H1 (cell line): ENCODE results near the gene CAMK1G. TPM values are rescaled to one million over a fixed set of nuclear protein-coding genes. Genes with fewer than 3 reads are reported as not detected.

Experiments
- CTCF ChIA-PET: fragments of 300-600 bp; sonication (Branson Sonifier 250); formaldehyde crosslinking; loops from one replicate; lab custom pipeline; 2021; ENCODE audit not compliant: partially characterized antibody; lab: Charles Lee
- POLR2A ChIA-PET: fragments of 300-600 bp; sonication (Branson Sonifier 250); formaldehyde crosslinking; loops from one replicate; lab custom pipeline; 2021; ENCODE audit warnings: inconsistent platforms; ENCODE audit not compliant: partially characterized antibody; lab: Charles Lee
- DNase-seq, 2 experiments: peaks; one replicate each; pipeline versions ENCODE4 v3.0.0 to v3.0.0-alpha.2; 2010 to 2022; ENCODE audit warnings: low spot score in 2 of 2, low read depth in 1 of 2, mixed read lengths in 1 of 2
- FAIRE-seq: peaks from 2 replicates; lab custom pipeline; 2011; peaks lifted over from hg19 to GRCh38; lab: Jason Lieb, UNC
- H2AFZ ChIP-seq: 2 replicates; pipeline ENCODE4 v1.8.1; 2012; ENCODE audit warnings: low read length, inconsistent platforms
- H2AK5ac ChIP-seq: 2 replicates; pipeline ENCODE4 v1.6.1; 2013; ENCODE audit warnings: low read depth, low read length
- H2BK120ac ChIP-seq: replicated peaks from 2 replicates; pipeline ENCODE3; 2013; ENCODE audit warnings: low read depth, low read length, inconsistent platforms
- H2BK12ac ChIP-seq: 2 replicates; pipeline ENCODE4 v1.6.1; 2013; ENCODE audit warnings: low read depth, low read length
- H2BK15ac ChIP-seq: 2 replicates; pipeline ENCODE4 v1.6.1; 2013; ENCODE audit warnings: low read length
- H2BK20ac ChIP-seq: 2 replicates; pipeline ENCODE4 v1.6.1; 2013; ENCODE audit warnings: low read length
- H2BK5ac ChIP-seq: 2 replicates; pipeline ENCODE4 v1.6.1; 2013; ENCODE audit warnings: low read depth, low read length
- H3K14ac ChIP-seq: 2 replicates; pipeline ENCODE4 v1.6.1; 2013; ENCODE audit warnings: inconsistent platforms; ENCODE audit not compliant: insufficient read length
- H3K18ac ChIP-seq: 2 replicates; pipeline ENCODE4 v1.6.1; 2013; ENCODE audit warnings: low read length; ENCODE audit errors: extremely low read depth
- H3K23ac ChIP-seq: 2 replicates; pipeline ENCODE4 v1.6.1; 2013; ENCODE audit warnings: inconsistent platforms; ENCODE audit not compliant: insufficient read length
- H3K23me2 ChIP-seq: 2 replicates; pipeline ENCODE4 v1.6.1; 2013; ENCODE audit warnings: low read depth, low read length
- H3K27ac ChIP-seq: 2 replicates; pipeline ENCODE4 v1.6.1; 2011; ENCODE audit warnings: low read depth, low read length, inconsistent platforms
- H3K27me3 ChIP-seq, 4 experiments: replicated peaks in 1 of 4; 1 replicate in 1 of 4; 2 replicates in 3 of 4; pipeline versions ENCODE4 v1.6.1 to v1.8.1; 2011 to 2013; ENCODE audit warnings: low read length in 3 of 4, mild to moderate bottlenecking in 3 of 4, inconsistent platforms in 2 of 4, mixed read lengths in 2 of 4, moderate library complexity in 1 of 4; ENCODE audit not compliant: control insufficient read depth in 3 of 4, insufficient read depth in 3 of 4; ENCODE audit errors: extremely low read depth in 1 of 4
- H3K36me3 ChIP-seq, 4 experiments: 2 replicates each; pipeline versions ENCODE4 v1.6.1 to v1.8.1; 2011 to 2013; ENCODE audit warnings: mild to moderate bottlenecking in 4 of 4, low read length in 3 of 4, moderate library complexity in 2 of 4, control low read depth in 1 of 4, inconsistent platforms in 1 of 4; ENCODE audit not compliant: insufficient read depth in 4 of 4, control insufficient read depth in 2 of 4
- H3K4ac ChIP-seq: replicated peaks from 2 replicates; pipeline ENCODE3; 2013; ENCODE audit warnings: low read length, low read depth, mixed read lengths, inconsistent platforms; ENCODE audit not compliant: insufficient read length
- H3K4me1 ChIP-seq, 4 experiments: replicated peaks in 1 of 4; 1 replicate in 1 of 4; 2 replicates in 3 of 4; pipeline versions ENCODE4 v1.6.1 to v1.8.1; 2011 to 2013; ENCODE audit warnings: low read length in 3 of 4, inconsistent platforms in 2 of 4, mixed read lengths in 1 of 4; ENCODE audit not compliant: insufficient read depth in 4 of 4, control insufficient read depth in 3 of 4
- H3K4me2 ChIP-seq, 2 experiments: 2 replicates each; pipeline versions ENCODE4 v1.6.1 to v1.8.1; 2011 to 2013; ENCODE audit warnings: low read depth in 2 of 2, low read length in 2 of 2, control low read depth in 1 of 2, inconsistent platforms in 1 of 2, mild to moderate bottlenecking in 1 of 2; ENCODE audit not compliant: insufficient read depth in 1 of 2
- H3K4me3 ChIP-seq, 4 experiments: fragments of 200-600, 300-600 bp in 1 of 4; sonication (generic), shearing (Covaris generic), sonication (Bioruptor Twin) in 1 of 4; 2 replicates each; pipeline versions ENCODE4 v1.5.1 to v1.8.1; 2011 to 2016; ENCODE audit warnings: low read length in 4 of 4, low read depth in 3 of 4, control low read depth in 2 of 4, inconsistent platforms in 2 of 4, mild to moderate bottlenecking in 2 of 4, mixed read lengths in 1 of 4, moderate library complexity in 1 of 4; ENCODE audit not compliant: insufficient read depth in 2 of 4; ENCODE audit errors: extremely low read depth in 1 of 4
- H3K56ac ChIP-seq: replicated peaks from 2 replicates; pipeline ENCODE3; 2013; ENCODE audit warnings: low read depth, mild to moderate bottlenecking, mixed read lengths, low read length, inconsistent platforms; ENCODE audit not compliant: insufficient read length
- H3K79me1 ChIP-seq: 2 replicates; pipeline ENCODE4 v1.6.1; 2013; ENCODE audit warnings: low read depth, low read length, control low read depth
- H3K79me2 ChIP-seq, 2 experiments: 2 replicates each; pipeline versions ENCODE4 v1.6.1 to v1.8.1; 2012 to 2013; ENCODE audit warnings: low read length in 2 of 2, mild to moderate bottlenecking in 2 of 2, inconsistent platforms in 1 of 2; ENCODE audit not compliant: insufficient read depth in 2 of 2, control insufficient read depth in 1 of 2
- H3K9ac ChIP-seq, 4 experiments: replicated peaks in 1 of 4; 1 replicate in 1 of 4; 2 replicates in 3 of 4; pipeline versions ENCODE4 v1.6.1 to v1.8.1; 2011 to 2013; ENCODE audit warnings: low read depth in 3 of 4, low read length in 3 of 4, control low read depth in 2 of 4, mild to moderate bottlenecking in 2 of 4, moderate library complexity in 2 of 4, inconsistent platforms in 1 of 4; ENCODE audit errors: extremely low read depth in 1 of 4
- H3K9me3 ChIP-seq, 2 experiments: 2 replicates each; pipeline versions ENCODE4 v1.6.1 to v1.8.1; 2012 to 2013; ENCODE audit warnings: mild to moderate bottlenecking in 2 of 2, moderate library complexity in 2 of 2, control low read depth in 1 of 2, inconsistent platforms in 1 of 2, low read depth in 1 of 2, low read length in 1 of 2, mixed read lengths in 1 of 2; ENCODE audit not compliant: insufficient read depth in 2 of 2
- H4K20me1 ChIP-seq, 2 experiments: replicated peaks in 1 of 2; 2 replicates each; pipeline versions ENCODE3 to v1.8.1; 2011 to 2013; ENCODE audit warnings: inconsistent platforms in 2 of 2, low read length in 2 of 2, mild to moderate bottlenecking in 1 of 2; ENCODE audit not compliant: insufficient read depth in 2 of 2, control insufficient read depth in 1 of 2
- H4K5ac ChIP-seq: 2 replicates; pipeline ENCODE4 v1.6.1; 2013; ENCODE audit warnings: low read length, low read depth, mixed read lengths, inconsistent platforms; ENCODE audit not compliant: insufficient read length
- H4K8ac ChIP-seq: 2 replicates; pipeline ENCODE4 v1.8.0; 2013; ENCODE audit warnings: mild to moderate bottlenecking, moderate library complexity, low read length, inconsistent platforms; ENCODE audit not compliant: insufficient read depth; ENCODE audit errors: extremely low read depth
- H4K91ac ChIP-seq: replicated peaks from 2 replicates; pipeline ENCODE3; 2013; ENCODE audit warnings: low read length, mixed read lengths, inconsistent platforms; ENCODE audit not compliant: insufficient read length
- ASH2L ChIP-seq: fragments of 200-600, 300-600 bp; sonication (generic); IDR thresholded peaks from one replicate; pipeline ENCODE4 v1.7.1; 2017; ENCODE audit warnings: low read length
- CBX5 ChIP-seq: fragments of 300-800, 300-1000 bp; sonication (generic); IDR thresholded peaks from 2 replicates; pipeline ENCODE4 v1.7.1; 2016; ENCODE audit warnings: antibody characterized with exemption, low read length, low read depth
- CREB1 ChIP-seq: IDR thresholded peaks from 2 replicates; pipeline ENCODE4 v1.6.1; 2012; ENCODE audit warnings: inconsistent platforms
- E2F6 ChIP-seq: IDR thresholded peaks from 2 replicates; pipeline ENCODE4 v1.6.1; 2012; ENCODE audit warnings: inconsistent platforms
- EZH2 ChIP-seq: fragments of 200-600 bp; sonication (generic); IDR thresholded peaks from 2 replicates; pipeline ENCODE4 v1.7.1; 2012; ENCODE audit warnings: low read depth, mild to moderate bottlenecking, moderate library complexity, low read length, inconsistent platforms; ENCODE audit not compliant: severe bottlenecking
- POLR2A ChIP-seq, 2 experiments: IDR thresholded peaks; 1 replicate in 1 of 2; 2 replicates in 1 of 2; pipeline ENCODE4 v1.6.1; 2011; ENCODE audit warnings: low read depth in 2 of 2, low read length in 2 of 2, mild to moderate bottlenecking in 2 of 2; ENCODE audit errors: control extremely low read depth in 1 of 2
- RAD21 ChIP-seq, 2 experiments: IDR thresholded peaks in 1 of 2; conservative IDR thresholded peaks in 1 of 2; 2 replicates each; pipeline ENCODE4 v1.6.1; 2011; ENCODE audit warnings: low read depth in 2 of 2, low read length in 2 of 2, improper control_type of control experiment in 1 of 2, inconsistent platforms in 1 of 2, mild to moderate bottlenecking in 1 of 2, moderate library complexity in 1 of 2
- RBBP5 ChIP-seq: IDR thresholded peaks from 2 replicates; pipeline ENCODE4 v1.7.1; 2012; ENCODE audit warnings: low read depth, mild to moderate bottlenecking, inconsistent platforms, low read length, moderate library complexity, borderline replicate concordance
- RNF2 ChIP-seq: fragments of 200-900, 300-1000 bp; sonication (generic); IDR thresholded peaks from 2 replicates; pipeline ENCODE4 v1.7.1; 2016; ENCODE audit warnings: borderline replicate concordance, low read depth, mild to moderate bottlenecking, antibody characterized with exemption, low read length; ENCODE audit not compliant: poor library complexity, severe bottlenecking; ENCODE audit errors: missing control alignments
- YY1 ChIP-seq: IDR thresholded peaks from 2 replicates; pipeline ENCODE4 v1.6.1; 2011; ENCODE audit warnings: low read depth, mild to moderate bottlenecking, low read length
- WGBS, 2 experiments: shearing (Covaris generic) in 1 of 2; methylation state at CpG; one replicate each; pipeline versions ENCODE4 v1.1.6 to v1.1.7; 2013 to 2015; ENCODE audit warnings: low lambda C conversion rate in 2 of 2, mixed read lengths in 2 of 2, inconsistent platforms in 1 of 2, low coverage in 1 of 2, missing lambda C conversion rate in 1 of 2; ENCODE audit not compliant: insufficient replicate concordance in 2 of 2, insufficient coverage in 1 of 2, insufficient read length in 1 of 2; ENCODE audit errors: extremely low coverage in 1 of 2, missing lambda C conversion rate in 1 of 2; 5-methylcytosine and 5-hydroxymethylcytosine counted together
- polyA plus RNA-seq, 7 experiments: library from polyadenylated mRNA; depleted of rRNA in 3 of 7; stranded (reverse) in 5 of 7; unstranded in 2 of 7; fragments of >200 nt in 5 of 7; fragments of 200-250 nt in 2 of 7; gene quantifications; 1 replicate in 5 of 7; 2 replicates in 1 of 7; 4 replicates in 1 of 7; pipeline versions ENCODE4 v1.2.1 to v1.2.3, GENCODE V29; 2011 to 2013; ENCODE audit warnings: missing spikeins in 2 of 7, mixed read lengths in 2 of 7
- total RNA-seq: library from RNA; stranded (reverse); fragmentation: NEBNext Ultra II Directional; extraction: Animal tissue kit (Norgen Biotek cat#: 25700); gene quantifications from 2 replicates; pipeline ENCODE4 v1.2.1, GENCODE V29; 2021
- TF ChIP-seq, protein P1 (sequence below): IDR thresholded peaks from 2 replicates; pipeline ENCODE4 v1.6.1; 2012; ENCODE audit warnings: inconsistent platforms

Gene CAMK1G
- total and polyA plus RNA-seq, 2 of the 8 experiments (the other 6 are each of a cell fraction or from before 2014, with no cell fraction given) = 1.00 to 1.0 TPM

DNA sequence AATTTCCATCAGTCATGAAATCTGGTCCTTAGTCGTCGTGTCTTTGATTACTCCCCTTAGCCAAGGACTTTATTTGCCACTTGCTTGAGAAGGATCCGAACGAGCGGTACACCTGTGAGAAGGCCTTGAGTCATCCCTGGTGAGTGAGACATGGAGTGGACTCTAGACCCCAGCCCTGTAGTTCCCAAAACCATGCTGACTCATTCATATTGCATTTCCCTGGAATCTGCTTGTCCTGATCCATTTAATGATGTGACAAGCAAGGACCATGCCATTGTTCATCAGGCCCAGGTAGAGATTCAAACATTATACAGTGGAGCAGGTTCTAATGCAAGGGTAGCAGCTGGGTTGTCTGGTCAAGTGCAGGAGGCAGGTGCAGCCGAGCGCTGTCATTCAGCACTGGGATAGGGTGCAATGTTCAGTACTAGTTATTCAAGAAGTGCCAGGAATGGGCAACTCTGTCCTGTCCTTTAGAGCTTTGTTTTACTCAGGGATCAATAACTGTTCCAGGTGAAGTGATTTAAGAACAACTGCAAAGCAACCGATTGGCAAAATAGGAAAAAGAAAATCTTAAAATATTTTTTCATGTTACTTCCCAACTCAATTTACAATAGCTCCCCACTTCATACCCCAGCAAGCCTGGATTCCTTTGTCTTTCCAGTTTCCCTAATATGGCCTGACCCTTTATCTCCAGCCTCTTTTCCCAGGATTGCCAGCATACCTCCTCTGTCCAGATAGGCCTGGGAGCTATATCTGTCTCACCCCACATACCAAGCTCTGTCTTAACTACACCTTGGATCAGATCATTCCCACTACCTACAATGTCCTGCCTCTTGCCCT is 26.5 kb downstream of the CAMK1G start:
- Histone ChIP-seq H3K4me3 (no peak overlapping the region), H3K23ac (no peak overlapping the region), H3K23me2 (no peaks in the 10 kb centered on the region; the same call in 1 of the 2 replicates), H3K14ac (no peak overlapping the region), H3K79me2 (no peaks in the 10 kb centered on the region), H3K9ac (no peak overlapping the region; a peak in 1 of 7 replicates), H3K4me2 (no peak overlapping the region), H3K56ac (no peak overlapping the region), H4K91ac (no peak overlapping the region), H2BK20ac (no peak overlapping the region), H2AK5ac (no peak overlapping the region), H2BK5ac (no peak overlapping the region), H4K5ac (no peak overlapping the region), H3K18ac (no peak overlapping the region), H2BK12ac (no peak overlapping the region), H3K4ac (no peak overlapping the region), H2BK120ac (no peak overlapping the region), H3K79me1 (no peaks in the 10 kb centered on the region), H2BK15ac (no peak overlapping the region), H4K8ac (no peak overlapping the region), H3K4me1 (no peaks in the 10 kb centered on the region), H4K20me1 (no peaks in the 10 kb centered on the region), H3K36me3 (no peaks in the 10 kb centered on the region), H3K27me3 (no peaks in the 10 kb centered on the region), H3K27ac (no peak overlapping the region), H3K9me3 (no peaks in the 10 kb centered on the region), H2AFZ (no peak overlapping the region)
- ChIA-PET POLR2A (interaction anchor here (0.6 kb wide), 1 partner anchor 633 kb away, joined by 3 read pairs; no protein-coding TSS in a partner anchor), CTCF (interaction anchor here (0.8 to 28.8 kb wide), 9 partner anchors 7 to 79 kb away, joined by 3 to 636 read pairs (median 13); partner anchors contain the start of genes CAMK1G and G0S2)
- FAIRE-seq (no peak), DNase-seq (no peak)
- WGBS, 2 experiments = 92% methylated on average over 8 of the region's 8 CpGs; no CpG with 5 or more reads in 1 of the 2 experiments
- TF ChIP-seq, protein P1, sequence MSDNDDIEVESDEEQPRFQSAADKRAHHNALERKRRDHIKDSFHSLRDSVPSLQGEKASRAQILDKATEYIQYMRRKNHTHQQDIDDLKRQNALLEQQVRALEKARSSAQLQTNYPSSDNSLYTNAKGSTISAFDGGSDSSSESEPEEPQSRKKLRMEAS = no peak
- no peak for TF ChIP-seq E2F6
- TF ChIP-seq YY1 = no peak
- TF ChIP-seq CBX5 = no peak
- TF ChIP-seq RBBP5 = no peak
- no peak for TF ChIP-seq RNF2
- TF ChIP-seq RAD21 (IDR thresholded peaks at IDR 0.05 in 1 of 2, conservative IDR thresholded peaks at IDR 0.05 in 1 of 2; ENCODE audit: low read depth in 2 of 2, low read length in 2 of 2) = no peak
- TF ChIP-seq EZH2 = no peak
- TF ChIP-seq POLR2A (IDR thresholded peaks at IDR 0.05; ENCODE audit: control extremely low read depth in 1 of 2, low read depth in 2 of 2, low read length in 2 of 2) = no peak
- no peak for TF ChIP-seq CREB1
- no peak for TF ChIP-seq ASH2L
